Kidney epithelial cell (primary cell): ENCODE data around the gene LACTB. TPM values are rescaled to one million over a fixed set of nuclear protein-coding genes. Genes with fewer than 3 reads are reported as not detected.
A peak's percentile ranks its signal among the peaks of the same experiment; 100 is the strongest.

Experiments
- DNase-seq: peaks from one replicate; pipeline ENCODE4 v3.0.0-alpha.2; 2010; ENCODE audit warnings: low read depth
- H3K27me3 ChIP-seq: 2 replicates; pipeline ENCODE4 v1.6.0; 2011; ENCODE audit warnings: low read length; ENCODE audit not compliant: control insufficient read depth, insufficient read depth
- H3K36me3 ChIP-seq: 2 replicates; pipeline ENCODE4 v1.5.1; 2011; ENCODE audit warnings: low read length; ENCODE audit not compliant: control insufficient read depth, insufficient read depth
- H3K4me3 ChIP-seq: 2 replicates; pipeline ENCODE4 v1.5.1; 2011; ENCODE audit warnings: low read depth, mild to moderate bottlenecking, control low read depth, low read length
- CTCF ChIP-seq: IDR thresholded peaks from 2 replicates; pipeline ENCODE4 v1.5.1; 2011; ENCODE audit warnings: mild to moderate bottlenecking, moderate library complexity, low read length, control low read depth, inconsistent platforms; ENCODE audit not compliant: insufficient read depth, poor library complexity, severe bottlenecking
- total RNA-seq: library from RNA; depleted of rRNA; stranded (reverse); fragments of >200 nt; gene quantifications from 2 replicates; pipeline ENCODE4 v1.2.3, GENCODE V29; 2015

LACTB gene
- total RNA-seq, 1 donor from 2014 or later, result 11.6 TPM

- H3K4me3 ChIP-seq, result peak overlapping the region; percentile 90
- no peak for DNase-seq
- no peaks in the 10 kb centered on the region for H3K36me3 ChIP-seq
- TF ChIP-seq CTCF, result no peak
- H3K27me3 ChIP-seq, result no peaks in the 10 kb centered on the region
Measured at GRCh38 chr15:63189941-63190768, 68.5 kb downstream of the LACTB start.

DNA sequence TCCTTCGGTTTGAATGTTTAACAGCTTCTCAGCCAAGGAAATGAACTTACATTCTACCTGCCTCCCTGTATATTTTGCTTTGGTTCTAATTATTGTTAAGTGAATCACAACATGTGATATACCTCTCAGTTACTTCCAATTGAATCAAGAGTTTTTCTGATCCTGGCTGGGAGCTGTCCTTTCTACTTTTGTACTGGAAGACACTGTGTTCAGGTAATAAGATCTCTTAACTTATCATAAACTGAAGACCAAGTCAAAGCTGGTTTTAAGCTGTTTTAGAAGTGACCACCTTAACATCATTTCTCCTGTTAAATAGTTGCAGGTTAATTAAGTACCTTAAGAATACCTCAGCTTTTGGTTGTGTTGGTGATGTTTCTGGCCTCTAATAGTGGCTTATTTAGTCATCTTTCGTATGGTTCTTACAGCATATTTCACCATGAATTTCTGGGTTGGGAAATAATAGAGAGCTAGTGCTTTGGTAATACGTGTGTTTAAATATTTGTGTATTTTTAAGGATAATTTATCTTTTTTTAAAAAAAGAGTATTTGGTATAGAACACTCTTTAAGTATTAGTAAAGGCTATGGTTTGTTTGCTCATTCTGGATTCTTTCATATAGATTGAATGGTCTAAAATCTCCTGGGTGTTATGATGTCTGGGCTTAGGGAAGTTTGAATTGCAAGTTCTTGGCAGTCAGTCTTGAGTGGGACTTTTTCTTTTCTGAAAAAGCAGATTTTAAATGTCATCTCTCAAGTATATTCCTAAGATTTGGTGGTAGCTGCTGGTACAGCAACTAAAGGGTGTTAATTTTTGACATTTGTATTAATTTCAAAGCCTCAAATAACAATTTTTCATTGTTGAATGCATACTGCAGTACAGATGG is 69.3 kb downstream of the LACTB start:
- Histone ChIP-seq H3K4me3 (peak overlapping the region; percentile 90), H3K27me3 (no peaks in the 10 kb centered on the region), H3K36me3 (no peaks in the 10 kb centered on the region)
- DNase-seq, result no peak
- no peak for TF ChIP-seq CTCF

Other genes starting within 250 kb of the LACTB start
- 818 and 847 TPM in 2 replicates for gene TPM1, start 79.1 kb upstream of the LACTB start, total RNA-seq
- 150 and 186 TPM in 2 replicates for gene RPS27L, start 35.6 kb downstream of the LACTB start, total RNA-seq
- 21.5 and 28.9 TPM in 2 replicates for gene RAB8B, start 67.7 kb downstream of the LACTB start, total RNA-seq
- 10.2 and 12.1 TPM in 2 replicates for gene APH1B, start 155.7 kb downstream of the LACTB start, total RNA-seq